T-cell (primary cell): ENCODE data around the gene RGS3. TPM values are rescaled to one million over a fixed set of nuclear protein-coding genes. Genes with fewer than 3 reads are reported as not detected.

Source experiments
- ATAC-seq, 4 experiments: fragments of 200-7000 bp in 3 of 4; fragments of 150-1000 bp in 1 of 4; cut with Tn5 transposase; replicated peaks in 1 of 4; 1 replicate in 3 of 4; 2 replicates in 1 of 4; pipeline ENCODE4 v1.10.0; 2021; ENCODE audit warnings: moderate library complexity in 3 of 4, mild to moderate bottlenecking in 2 of 4, moderate number of reproducible peaks in 1 of 4
- CTCF ChIA-PET, 2 donors: fragments of 300-600 bp; sonication (Branson Sonifier 250); formaldehyde crosslinking; loops; one replicate each; lab custom pipeline; 2022; ENCODE audit warnings: antibody characterized with exemption in 2 of 2; lab: Charles Lee
- POLR2A ChIA-PET, 2 donors: fragments of 300-600 bp; sonication (Branson Sonifier 250); formaldehyde crosslinking; loops; one replicate each; lab custom pipeline; 2022; ENCODE audit warnings: antibody characterized with exemption in 2 of 2; lab: Charles Lee
- DNase-seq, 35 experiments: peaks; one replicate each; pipeline versions ENCODE4 v3.0.0 to v3.0.0-alpha.2; 2013 to 2023
- H3K27ac ChIP-seq: one replicate; pipeline ENCODE4 v1.5.1; 2013; ENCODE audit warnings: low read length
- H3K27me3 ChIP-seq, 2 experiments: replicated peaks in 1 of 2; 1 replicate in 1 of 2; 2 replicates in 1 of 2; pipeline versions ENCODE4 v1.6.1 to v1.7.0; 2013; ENCODE audit warnings: low read length in 1 of 2, mixed read lengths in 1 of 2; ENCODE audit not compliant: control insufficient read depth in 2 of 2, insufficient read depth in 2 of 2; ENCODE audit errors: extremely low read depth in 1 of 2
- H3K36me3 ChIP-seq, 2 donors: 1 replicate in 1 of 2; 2 replicates in 1 of 2; pipeline versions ENCODE4 v1.6.1 to v1.7.0; 2013; ENCODE audit warnings: low read length in 1 of 2; ENCODE audit not compliant: control insufficient read depth in 2 of 2, insufficient read depth in 1 of 2; ENCODE audit errors: extremely low read depth in 1 of 2
- H3K4me1 ChIP-seq, 2 experiments: 1 replicate in 1 of 2; 2 replicates in 1 of 2; pipeline versions ENCODE4 v1.6.1 to v1.7.0; 2013; ENCODE audit warnings: low read length in 2 of 2, mixed read lengths in 1 of 2; ENCODE audit not compliant: insufficient read depth in 2 of 2, control insufficient read depth in 1 of 2; ENCODE audit errors: extremely low read depth in 1 of 2
- H3K4me3 ChIP-seq, 2 donors: 1 replicate in 1 of 2; 2 replicates in 1 of 2; pipeline versions ENCODE4 v1.5.1 to v1.7.0; 2013; ENCODE audit warnings: mild to moderate bottlenecking in 2 of 2, low read length in 1 of 2, moderate library complexity in 1 of 2; ENCODE audit not compliant: control insufficient read depth in 1 of 2; ENCODE audit errors: extremely low read depth in 1 of 2
- H3K9me3 ChIP-seq: 2 replicates; pipeline ENCODE4 v1.7.0; 2013
- H3K27ac Mint-ChIP-seq, 2 donors: one replicate each; pipeline ENCODE4 v1.8.0; 2020 to 2021; ENCODE audit warnings: mild to moderate bottlenecking in 2 of 2, mixed read lengths in 2 of 2
- H3K27me3 Mint-ChIP-seq, 2 donors: one replicate each; pipeline ENCODE4 v1.8.0; 2021 to 2022; ENCODE audit warnings: mixed read lengths in 2 of 2
- H3K36me3 Mint-ChIP-seq: one replicate; pipeline ENCODE4 v1.8.0; 2021; ENCODE audit warnings: mixed read lengths
- H3K4me1 Mint-ChIP-seq, 3 donors: one replicate each; pipeline ENCODE4 v1.8.0; 2020 to 2022; ENCODE audit warnings: mixed read lengths in 3 of 3, mild to moderate bottlenecking in 1 of 3
- H3K4me3 Mint-ChIP-seq, 3 donors: one replicate each; pipeline ENCODE4 v1.8.0; 2020 to 2022; ENCODE audit warnings: mild to moderate bottlenecking in 3 of 3, mixed read lengths in 3 of 3, moderate library complexity in 3 of 3
- H3K9me3 Mint-ChIP-seq, 3 donors: one replicate each; pipeline ENCODE4 v1.8.0; 2020 to 2022; ENCODE audit warnings: mixed read lengths in 3 of 3
- WGBS: methylation state at CpG from one replicate; pipeline ENCODE4 v1.1.5; 2013; ENCODE audit warnings: missing lambda C conversion rate; ENCODE audit not compliant: insufficient coverage; 5-methylcytosine and 5-hydroxymethylcytosine counted together
- total RNA-seq, 35 experiments: library from RNA in 6 of 35; stranded (reverse) in 6 of 35; fragments of 120-200 nt in 1 of 35; gene quantifications; one replicate each; pipeline versions ENCODE4 v1.2.1 to v1.2.4 and lab custom pipeline; 2013 to 2026

Gene RGS3
- total RNA-seq, 5 donors from 2014 or later (not counting 1 experiment from before 2014, with no cell fraction given) = 15.9 to 36.5 (median 24.9) TPM

GRCh38 chr9:113564498-113565237 is 101.1 kb downstream of the RGS3 start:
- no peaks in the 10 kb centered on the region for H3K9me3 ChIP-seq
- DNase-seq (no peak), ATAC-seq (no peak)
- no peak overlapping the region for H3K27ac Mint-ChIP-seq
- H3K4me1 ChIP-seq = peaks cover 0 to 68% of the 10 kb centered on the region in 2 experiments
- H3K36me3 Mint-ChIP-seq = peaks cover 3% of the 10 kb centered on the region
- H3K9me3 Mint-ChIP-seq = no peaks in the 10 kb centered on the region
- no peak overlapping the region for H3K4me3 ChIP-seq
- H3K27ac ChIP-seq = no peak overlapping the region
- H3K4me1 Mint-ChIP-seq = peaks cover 14 to 35% (median 19%) of the 10 kb centered on the region in 3 donors
- 89% methylated on average over 19 of the region's 20 CpGs for WGBS
- no peaks in the 10 kb centered on the region for H3K27me3 Mint-ChIP-seq
- H3K4me3 Mint-ChIP-seq = peak overlapping the region in 1 of 3 donors; percentile 44
- H3K36me3 ChIP-seq = peaks cover 0 to 14% of the 10 kb centered on the region in 2 donors
- no peaks in the 10 kb centered on the region for H3K27me3 ChIP-seq
- CTCF ChIA-PET = no interaction called here
- POLR2A ChIA-PET = no interaction called here

GRCh38 chr9:113566016-113566711 is 102.6 kb downstream of the RGS3 start:
- no peak for DNase-seq
- H3K9me3 ChIP-seq = no peaks in the 10 kb centered on the region
- no peak for ATAC-seq
- ChIA-PET CTCF (no interaction called here), POLR2A (no interaction called here)
- Mint-ChIP-seq H3K27me3 (no peaks in the 10 kb centered on the region), H3K4me3 (no peak overlapping the region), H3K9me3 (no peaks in the 10 kb centered on the region), H3K4me1 (peaks cover 4 to 28% (median 7%) of the 10 kb centered on the region in 3 donors), H3K36me3 (peaks cover 3% of the 10 kb centered on the region), H3K27ac (no peak overlapping the region)
- H3K27me3 ChIP-seq = no peaks in the 10 kb centered on the region
- H3K27ac ChIP-seq = no peak overlapping the region
- peaks cover 0 to 55% of the 10 kb centered on the region in 2 experiments for H3K4me1 ChIP-seq
- peaks cover 0 to 12% of the 10 kb centered on the region in 2 donors for H3K36me3 ChIP-seq
- WGBS = 88% methylated on average over 5 of the region's 8 CpGs
- H3K4me3 ChIP-seq = no peak overlapping the region

GRCh38 chr9:113566712-113567071 is 103.2 kb downstream of the RGS3 start:
- WGBS = 95% methylated on average over 2 of the region's 3 CpGs
- peaks cover 0 to 8% of the 10 kb centered on the region in 2 donors for H3K36me3 ChIP-seq
- no peak overlapping the region for H3K27ac ChIP-seq
- Mint-ChIP-seq H3K9me3 (no peaks in the 10 kb centered on the region), H3K36me3 (peaks cover 3% of the 10 kb centered on the region), H3K27me3 (no peaks in the 10 kb centered on the region), H3K27ac (no peak overlapping the region), H3K4me3 (no peak overlapping the region), H3K4me1 (peaks cover 2 to 29% (median 9%) of the 10 kb centered on the region in 3 donors)
- CTCF ChIA-PET = no interaction called here
- no peaks in the 10 kb centered on the region for H3K9me3 ChIP-seq
- no peak for DNase-seq
- ATAC-seq = no peak
- POLR2A ChIA-PET = no interaction called here
- H3K4me1 ChIP-seq = peaks cover 0 to 54% of the 10 kb centered on the region in 2 experiments
- no peaks in the 10 kb centered on the region for H3K27me3 ChIP-seq
- no peak overlapping the region for H3K4me3 ChIP-seq

- H3K4me1 ChIP-seq = peaks cover 0 to 57% of the 10 kb centered on the region in 2 experiments
- peaks cover 0 to 5% of the 10 kb centered on the region in 2 donors for H3K36me3 ChIP-seq
- ChIA-PET POLR2A (no interaction called here), CTCF (no interaction called here)
- H3K9me3 Mint-ChIP-seq = no peaks in the 10 kb centered on the region
- DNase-seq = no peak
- no peak overlapping the region for H3K4me3 Mint-ChIP-seq
- H3K4me1 Mint-ChIP-seq = peaks cover 6 to 36% (median 13%) of the 10 kb centered on the region in 3 donors
- 99% methylated on average over 6 of the region's 8 CpGs for WGBS
- H3K27me3 ChIP-seq = no peaks in the 10 kb centered on the region
- H3K4me3 ChIP-seq = no peak overlapping the region
- H3K36me3 Mint-ChIP-seq = peaks cover 3% of the 10 kb centered on the region
- no peaks in the 10 kb centered on the region for H3K27me3 Mint-ChIP-seq
- H3K27ac Mint-ChIP-seq = peak overlapping the region in 1 of 2 donors; percentile 22
- ATAC-seq = no peak
- no peak overlapping the region for H3K27ac ChIP-seq
- no peaks in the 10 kb centered on the region for H3K9me3 ChIP-seq
These were observed 104.0 kb downstream of the RGS3 start for GRCh38 chr9:113567361-113568080.

- ChIA-PET POLR2A (no interaction called here), CTCF (no interaction called here)
- Histone ChIP-seq H3K4me1 (peaks cover 0 to 59% of the 10 kb centered on the region in 2 experiments), H3K27me3 (no peaks in the 10 kb centered on the region), H3K36me3 (peaks cover 2 to 5% of the 10 kb centered on the region in 2 donors), H3K4me3 (no peak overlapping the region), H3K27ac (no peak overlapping the region), H3K9me3 (no peaks in the 10 kb centered on the region)
- H3K9me3 Mint-ChIP-seq = no peaks in the 10 kb centered on the region
- H3K27me3 Mint-ChIP-seq = no peaks in the 10 kb centered on the region
- WGBS = 95% methylated on average over 5 of the region's 5 CpGs
- no peak overlapping the region for H3K27ac Mint-ChIP-seq
- DNase-seq (no peak), ATAC-seq (no peak)
- H3K4me3 Mint-ChIP-seq = no peak overlapping the region
- peaks cover 3% of the 10 kb centered on the region for H3K36me3 Mint-ChIP-seq
- peaks cover 9 to 40% (median 16%) of the 10 kb centered on the region in 3 donors for H3K4me1 Mint-ChIP-seq
These were observed 104.5 kb downstream of the RGS3 start for GRCh38 chr9:113568081-113568435.

GRCh38 chr9:113568571-113569321 is 105.2 kb downstream of the RGS3 start:
- 97% methylated on average over 4 of the region's 11 CpGs for WGBS

More at GRCh38 chr9:113568571-113569321, 105.2 kb downstream of the RGS3 start:
- no peak for DNase-seq
- Histone ChIP-seq H3K36me3 (peaks cover 5% of the 10 kb centered on the region in 2 donors), H3K27ac (no peak overlapping the region), H3K4me3 (no peak overlapping the region), H3K4me1 (peaks cover under 1 to 63% of the 10 kb centered on the region in 2 experiments), H3K9me3 (no peaks in the 10 kb centered on the region), H3K27me3 (no peaks in the 10 kb centered on the region)
- H3K27me3 Mint-ChIP-seq = no peaks in the 10 kb centered on the region
- H3K36me3 Mint-ChIP-seq = no peaks in the 10 kb centered on the region
- ChIA-PET POLR2A (interaction anchor here in 1 of 2 donors (0.6 kb wide), 2 partner anchors 41 to 56 kb away, joined by 3 to 5 read pairs; no protein-coding TSS in a partner anchor), CTCF (no interaction called here)
- no peaks in the 10 kb centered on the region for H3K9me3 Mint-ChIP-seq
- no peak overlapping the region for H3K4me3 Mint-ChIP-seq
- ATAC-seq = no peak
- H3K27ac Mint-ChIP-seq = peak overlapping the region in 1 of 2 donors; percentile 0
- H3K4me1 Mint-ChIP-seq = peaks cover 15 to 44% (median 17%) of the 10 kb centered on the region in 3 donors
